Endodermal cell (in vitro differentiated cells): Measurements from ENCODE around the gene ABCB7. TPM values are rescaled to one million over a fixed set of nuclear protein-coding genes. Genes with fewer than 3 reads are reported as not detected.
A peak's percentile ranks its signal among the peaks of the same experiment; 100 is the strongest.

Experiments used
- DNase-seq: peaks from one replicate; pipeline ENCODE4 v3.0.0-alpha.2; 2017
- H3K27ac ChIP-seq: 2 replicates; pipeline ENCODE4 v1.5.1; 2013; ENCODE audit warnings: mild to moderate bottlenecking, low read depth, low read length, moderate library complexity
- H3K27me3 ChIP-seq: 2 replicates; pipeline ENCODE4 v1.6.1; 2013; ENCODE audit warnings: mild to moderate bottlenecking, low read length, moderate library complexity; ENCODE audit not compliant: insufficient read depth, control insufficient read depth, poor library complexity, severe bottlenecking
- H3K36me3 ChIP-seq: 2 replicates; pipeline ENCODE4 v1.7.0; 2013; ENCODE audit warnings: mild to moderate bottlenecking, low read length, moderate library complexity; ENCODE audit not compliant: control insufficient read depth, insufficient read depth
- H3K4me1 ChIP-seq: one replicate; pipeline ENCODE4 v1.7.0; 2013; ENCODE audit warnings: low read length; ENCODE audit not compliant: control insufficient read depth, insufficient read depth
- H3K4me3 ChIP-seq: 2 replicates; pipeline ENCODE4 v1.5.1; 2013; ENCODE audit warnings: mild to moderate bottlenecking, low read length, moderate library complexity
- H3K9ac ChIP-seq: 2 replicates; pipeline ENCODE4 v1.6.1; 2013; ENCODE audit warnings: mild to moderate bottlenecking, low read length, moderate library complexity; ENCODE audit not compliant: poor library complexity, severe bottlenecking; ENCODE audit errors: extremely low read depth
- H3K9me3 ChIP-seq: 2 replicates; pipeline ENCODE4 v1.6.1; 2013; ENCODE audit warnings: mild to moderate bottlenecking, low read length, moderate library complexity; ENCODE audit not compliant: control insufficient read depth
- H3K27ac Mint-ChIP-seq: 2 replicates; pipeline ENCODE4 v1.8.0; 2020; ENCODE audit warnings: mixed read lengths
- H3K27me3 Mint-ChIP-seq: 2 replicates; pipeline ENCODE4 v1.8.0; 2021; ENCODE audit warnings: mild to moderate bottlenecking, mixed read lengths; ENCODE audit not compliant: insufficient read depth
- H3K36me3 Mint-ChIP-seq: 2 replicates; pipeline ENCODE4 v1.8.0; 2020; ENCODE audit warnings: low read depth, mixed read lengths
- H3K4me1 Mint-ChIP-seq: 2 replicates; pipeline ENCODE4 v1.8.0; 2020; ENCODE audit warnings: mixed read lengths
- H3K4me3 Mint-ChIP-seq: 2 replicates; pipeline ENCODE4 v1.8.0; 2020; ENCODE audit warnings: mild to moderate bottlenecking, moderate library complexity, mixed read lengths
- H3K9me3 Mint-ChIP-seq: 2 replicates; pipeline ENCODE4 v1.8.0; 2020; ENCODE audit warnings: mild to moderate bottlenecking, mixed read lengths
- CTCF ChIP-seq: fragments of 200-600 bp; sonication (generic); conservative IDR thresholded peaks from 2 replicates; pipeline ENCODE4 v1.5.0; 2021; ENCODE audit warnings: antibody characterized with exemption, mild to moderate bottlenecking
- WGBS, 2 experiments: methylation state at CpG; one replicate each; pipeline versions ENCODE4 v1.1.5 to v1.1.7; 2013; ENCODE audit warnings: missing lambda C conversion rate in 2 of 2, mixed read lengths in 1 of 2; ENCODE audit not compliant: insufficient coverage in 1 of 2, insufficient read length in 1 of 2; 5-methylcytosine and 5-hydroxymethylcytosine counted together
- total RNA-seq, 2 donors: library from RNA; stranded (reverse); fragmentation: NEBNext Ultra II Directional in 1 of 2; extraction: Animal tissue kit (Norgen Biotek cat#: 25700) in 1 of 2; gene quantifications; 2 replicates in 1 of 2; 3 replicates in 1 of 2; pipeline ENCODE4 v1.2.1, GENCODE V29; 2021

Gene ABCB7
- total RNA-seq, 2 donors from 2014 or later = 38.2 to 40.0 TPM

- DNase-seq = peak; percentile 44
- WGBS, 2 experiments = 82% methylated on average over 1 of the region's 1 CpG; no CpG with 5 or more reads in 1 of the 2 experiments
- Mint-ChIP-seq H3K4me3 (no peak overlapping the region), H3K27ac (no peak overlapping the region), H3K4me1 (no peaks in the 10 kb centered on the region), H3K9me3 (peaks cover 94% of the 10 kb centered on the region), H3K27me3 (peaks cover 3% of the 10 kb centered on the region), H3K36me3 (peaks cover 5% of the 10 kb centered on the region)
- Histone ChIP-seq H3K9ac (no peak overlapping the region), H3K27ac (no peak overlapping the region), H3K4me3 (no peak overlapping the region), H3K9me3 (peaks cover 5% of the 10 kb centered on the region), H3K36me3 (no peaks in the 10 kb centered on the region), H3K27me3 (no peaks in the 10 kb centered on the region), H3K4me1 (no peaks in the 10 kb centered on the region)
- TF ChIP-seq CTCF = peak; percentile 55
These were observed 117.2 kb downstream of the ABCB7 start for GRCh38 chrX:75038925-75039324.

Other genes with a start within 250 kb of the ABCB7 start
- 1 to 10 TPM; 1.8 to 1.9 TPM for gene NEXMIF, start 230.8 kb downstream of the ABCB7 start, total RNA-seq
- 10 to 100 TPM; 15.0 to 15.7 TPM for gene UPRT, start 117.8 kb upstream of the ABCB7 start, total RNA-seq